Measurements from ENCODE around the gene ST3GAL3.
"Not testable (repeated sequence)": the region's sequence is repeated elsewhere in the genome, so short reads cannot be mapped to it uniquely, and the experiment has no call there.

ST3GAL3 gene

GRCh38 chr1:43719670-43720419 is 12.5 kb downstream of the ST3GAL3 start:
- no CpG with 5 or more reads among the region's 10 CpGs for WGBS, 2 donors (ENCODE audit: extremely low coverage in 2 of 2, insufficient read length in 2 of 2, insufficient replicate concordance in 1 of 2)

DNA sequence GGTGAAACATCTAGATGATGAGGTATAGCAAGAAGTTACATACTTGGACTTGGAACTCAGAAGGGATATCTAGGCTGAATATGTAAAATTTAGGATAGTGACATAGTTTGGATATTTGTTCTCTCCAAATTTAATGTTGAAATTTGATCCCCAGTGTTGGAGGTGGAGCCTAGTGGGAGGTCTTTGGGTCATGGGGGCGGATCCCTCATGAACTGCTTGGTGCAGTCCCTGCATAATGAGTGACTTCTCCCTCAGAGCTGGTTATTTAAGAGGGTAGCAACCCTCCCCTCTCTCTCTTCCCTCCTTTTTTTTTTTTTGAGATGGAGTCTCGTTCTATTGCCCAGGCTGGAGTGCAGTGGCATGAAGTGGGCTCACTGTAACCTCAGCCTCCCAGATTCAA is 15.5 kb downstream of the ST3GAL3 start:
- Histone ChIP-seq H4K8ac (ENCODE audit: low read depth, low read length) (no peak overlapping the region), H3K4me2 (ENCODE audit: insufficient read depth, low read length, poor library complexity, severe bottlenecking) (no peak overlapping the region), H2AK5ac (ENCODE audit: low read depth, low read length) (no peak overlapping the region), H2BK5ac (ENCODE audit: low read length) (no peak overlapping the region), H4K91ac (ENCODE audit: low read depth, low read length, poor library complexity) (no peak overlapping the region), H2AFZ (ENCODE audit: low read length) (no peak overlapping the region), H3K27me3 (ENCODE audit: control insufficient read depth in 3 of 3, insufficient read depth in 3 of 3, low read depth in 1 of 3, low read length in 3 of 3) (no peaks in the 10 kb centered on the region), H2BK12ac (ENCODE audit: low read length) (no peak overlapping the region), H3K4ac (ENCODE audit: low read length) (no peak overlapping the region), H3K36me3 (replicated peaks in 1 of 2; ENCODE audit: control insufficient read depth in 2 of 2, insufficient read depth in 2 of 2, low read length in 2 of 2) (peaks cover 0 to 3% of the 10 kb centered on the region in 2 donors), H3K23ac (ENCODE audit: low read depth, low read length, poor library complexity) (no peak overlapping the region), H3K9me3 (replicated peaks in 1 of 2; ENCODE audit: control insufficient read depth in 2 of 2, insufficient read depth in 1 of 2, low read depth in 1 of 2, low read length in 2 of 2) (no peaks in the 10 kb centered on the region), H3K9ac (ENCODE audit: low read depth, low read length, poor library complexity) (no peak overlapping the region), H3K4me3 (ENCODE audit: low read length in 2 of 2) (no peak overlapping the region), H2BK15ac (ENCODE audit: low read length) (no peak overlapping the region), H3K27ac (replicated peaks; ENCODE audit: low read length) (no peak overlapping the region), H2BK120ac (ENCODE audit: low read depth, low read length) (no peak overlapping the region), H3K4me1 (ENCODE audit: control insufficient read depth in 2 of 2, insufficient read depth in 1 of 2, low read depth in 1 of 2, low read length in 2 of 2) (peaks cover 0 to 4% of the 10 kb centered on the region in 2 donors), H3K79me1 (ENCODE audit: low read depth, low read length) (peaks cover 4% of the 10 kb centered on the region), H3K18ac (ENCODE audit: low read length) (no peak overlapping the region), H3K14ac (ENCODE audit: low read length) (no peak overlapping the region)
- no CpG with 5 or more reads among the region's 2 CpGs for WGBS, 2 donors (ENCODE audit: extremely low coverage in 2 of 2, insufficient read length in 2 of 2, insufficient replicate concordance in 1 of 2)
- DNase-seq (ENCODE audit: low spot score) = no peak

More at GRCh38 chr1:43719670-43720419, 12.5 kb downstream of the ST3GAL3 start:
- not testable (repeated sequence) for H2BK5ac ChIP-seq (ENCODE audit: low read length); H3K27me3 ChIP-seq (ENCODE audit: control insufficient read depth in 3 of 3, insufficient read depth in 3 of 3, low read depth in 1 of 3, low read length in 3 of 3); H2AK5ac ChIP-seq (ENCODE audit: low read depth, low read length); H4K8ac ChIP-seq (ENCODE audit: low read depth, low read length); H2AFZ ChIP-seq (ENCODE audit: low read length); H2BK15ac ChIP-seq (ENCODE audit: low read length); H3K4ac ChIP-seq (ENCODE audit: low read length); H3K36me3 ChIP-seq (replicated peaks in 1 of 2; ENCODE audit: control insufficient read depth in 2 of 2, insufficient read depth in 2 of 2, low read length in 2 of 2); H3K9me3 ChIP-seq (replicated peaks in 1 of 2; ENCODE audit: control insufficient read depth in 2 of 2, insufficient read depth in 1 of 2, low read depth in 1 of 2, low read length in 2 of 2); H3K79me1 ChIP-seq (ENCODE audit: low read depth, low read length); H2BK12ac ChIP-seq (ENCODE audit: low read length); H3K4me3 ChIP-seq (ENCODE audit: low read length in 2 of 2); H3K18ac ChIP-seq (ENCODE audit: low read length); DNase-seq (ENCODE audit: low spot score); H2BK120ac ChIP-seq (ENCODE audit: low read depth, low read length); H3K4me2 ChIP-seq (ENCODE audit: insufficient read depth, low read length, poor library complexity, severe bottlenecking); H3K14ac ChIP-seq (ENCODE audit: low read length); H3K4me1 ChIP-seq (ENCODE audit: control insufficient read depth in 2 of 2, insufficient read depth in 1 of 2, low read depth in 1 of 2, low read length in 2 of 2); H3K27ac ChIP-seq (replicated peaks; ENCODE audit: low read length); H3K9ac ChIP-seq (ENCODE audit: low read depth, low read length, poor library complexity); H4K91ac ChIP-seq (ENCODE audit: low read depth, low read length, poor library complexity); H3K23ac ChIP-seq (ENCODE audit: low read depth, low read length, poor library complexity)

DNA sequence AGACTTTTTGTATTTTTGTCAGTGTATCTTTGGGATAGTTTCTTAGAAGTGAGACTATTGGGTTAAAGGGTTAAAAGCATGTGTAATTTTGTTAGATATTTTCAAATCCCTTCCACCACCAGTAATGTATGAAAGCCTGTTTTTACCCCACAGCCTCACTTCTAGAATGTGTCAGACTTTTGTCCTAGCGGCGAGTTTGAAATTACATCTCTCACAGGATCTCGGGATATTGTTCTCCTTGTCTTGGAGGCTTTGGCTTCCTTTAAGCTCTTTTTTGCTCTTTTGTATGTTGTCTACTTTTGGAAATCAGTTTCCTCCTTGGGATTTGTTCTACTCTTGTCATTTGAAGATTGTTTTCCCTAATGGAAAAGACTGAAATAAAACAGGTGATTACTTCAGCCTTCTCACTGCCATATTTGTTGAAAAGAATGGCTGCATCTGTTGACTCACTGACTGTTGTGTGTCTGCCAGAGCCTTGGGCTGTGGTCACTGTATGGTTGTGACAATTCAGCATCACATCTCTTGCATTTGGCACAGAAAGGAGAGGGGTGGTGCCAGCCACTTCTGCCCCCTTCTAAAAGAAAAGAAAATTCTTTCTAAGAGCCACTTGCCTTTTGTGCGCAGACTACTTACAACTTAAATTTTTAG is 22.6 kb downstream of the ST3GAL3 start:
- no peak overlapping the region for H2BK120ac ChIP-seq (ENCODE audit: low read depth, low read length)
- H3K9ac ChIP-seq (ENCODE audit: low read depth, low read length, poor library complexity) = no peak overlapping the region
- H2BK15ac ChIP-seq (ENCODE audit: low read length) = no peak overlapping the region
- H2AK5ac ChIP-seq (ENCODE audit: low read depth, low read length) = no peak overlapping the region
- no peak overlapping the region for H3K23ac ChIP-seq (ENCODE audit: low read depth, low read length, poor library complexity)
- no peak overlapping the region for H3K27ac ChIP-seq (replicated peaks; ENCODE audit: low read length)
- DNase-seq (ENCODE audit: low spot score) = no peak
- no peak overlapping the region for H4K91ac ChIP-seq (ENCODE audit: low read depth, low read length, poor library complexity)
- H3K14ac ChIP-seq (ENCODE audit: low read length) = no peak overlapping the region
- no peak overlapping the region for H2AFZ ChIP-seq (ENCODE audit: low read length)
- H3K4me3 ChIP-seq (ENCODE audit: low read length in 2 of 2) = no peak overlapping the region
- H3K4me2 ChIP-seq (ENCODE audit: insufficient read depth, low read length, poor library complexity, severe bottlenecking) = no peak overlapping the region
- H4K8ac ChIP-seq (ENCODE audit: low read depth, low read length) = no peak overlapping the region
- peaks cover 0 to 5% of the 10 kb centered on the region in 2 donors for H3K36me3 ChIP-seq (replicated peaks in 1 of 2; ENCODE audit: control insufficient read depth in 2 of 2, insufficient read depth in 2 of 2, low read length in 2 of 2)
- no peak overlapping the region for H2BK12ac ChIP-seq (ENCODE audit: low read length)
- H3K18ac ChIP-seq (ENCODE audit: low read length) = no peak overlapping the region
- no CpG with 5 or more reads among the region's 4 CpGs for WGBS, 2 donors (ENCODE audit: extremely low coverage in 2 of 2, insufficient read length in 2 of 2, insufficient replicate concordance in 1 of 2)
- H3K4me1 ChIP-seq (ENCODE audit: control insufficient read depth in 2 of 2, insufficient read depth in 1 of 2, low read depth in 1 of 2, low read length in 2 of 2) = peaks cover 0 to 6% of the 10 kb centered on the region in 2 donors
- no peaks in the 10 kb centered on the region for H3K27me3 ChIP-seq (ENCODE audit: control insufficient read depth in 3 of 3, insufficient read depth in 3 of 3, low read depth in 1 of 3, low read length in 3 of 3)
- no peak overlapping the region for H2BK5ac ChIP-seq (ENCODE audit: low read length)
- H3K4ac ChIP-seq (ENCODE audit: low read length) = no peak overlapping the region
- H3K79me1 ChIP-seq (ENCODE audit: low read depth, low read length) = peaks cover 4% of the 10 kb centered on the region
- no peaks in the 10 kb centered on the region for H3K9me3 ChIP-seq (replicated peaks in 1 of 2; ENCODE audit: control insufficient read depth in 2 of 2, insufficient read depth in 1 of 2, low read depth in 1 of 2, low read length in 2 of 2)

DNA sequence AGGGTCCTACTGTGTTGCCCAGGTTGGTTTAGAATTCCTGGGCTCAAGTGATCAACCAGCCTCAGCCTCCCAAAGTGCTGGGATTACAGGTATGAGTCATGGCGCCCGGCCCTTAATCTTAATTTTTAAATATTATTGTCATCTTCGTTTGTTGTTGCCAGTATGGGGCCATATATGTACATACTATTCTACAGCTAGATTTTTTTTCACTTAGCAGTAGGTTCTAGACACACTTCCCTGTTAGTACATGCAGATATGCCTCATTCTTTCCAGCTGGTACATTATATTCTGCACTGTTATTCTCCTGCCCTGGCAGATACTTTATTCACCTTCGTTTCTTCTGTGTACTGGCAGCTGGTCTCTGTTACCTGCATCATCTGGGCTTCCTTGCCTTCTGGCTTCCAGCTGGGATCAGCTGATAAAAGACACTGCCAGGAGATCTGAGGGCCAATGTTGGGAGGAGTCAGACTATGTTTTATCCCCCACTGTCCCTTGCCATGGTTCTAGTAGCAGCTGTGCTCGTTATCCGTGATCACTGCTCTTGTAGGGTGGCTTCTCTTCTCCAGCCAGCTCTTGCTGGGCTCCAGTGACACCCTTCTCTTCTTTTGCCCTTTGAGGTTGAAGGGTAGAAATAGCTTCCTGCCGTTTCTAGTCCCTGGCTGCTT is 24.7 kb downstream of the ST3GAL3 start:
- Histone ChIP-seq H3K4ac (ENCODE audit: low read length) (no peak overlapping the region), H3K4me1 (ENCODE audit: control insufficient read depth in 2 of 2, insufficient read depth in 1 of 2, low read depth in 1 of 2, low read length in 2 of 2) (peaks cover 0 to 6% of the 10 kb centered on the region in 2 donors), H2BK15ac (ENCODE audit: low read length) (no peak overlapping the region), H3K27me3 (ENCODE audit: control insufficient read depth in 3 of 3, insufficient read depth in 3 of 3, low read depth in 1 of 3, low read length in 3 of 3) (no peaks in the 10 kb centered on the region), H4K8ac (ENCODE audit: low read depth, low read length) (no peak overlapping the region), H3K14ac (ENCODE audit: low read length) (no peak overlapping the region), H3K9me3 (replicated peaks in 1 of 2; ENCODE audit: control insufficient read depth in 2 of 2, insufficient read depth in 1 of 2, low read depth in 1 of 2, low read length in 2 of 2) (peaks cover 0 to 1% of the 10 kb centered on the region in 2 donors), H3K79me1 (ENCODE audit: low read depth, low read length) (no peaks in the 10 kb centered on the region), H3K4me3 (ENCODE audit: low read length in 2 of 2) (no peak overlapping the region), H2BK5ac (ENCODE audit: low read length) (no peak overlapping the region), H4K91ac (ENCODE audit: low read depth, low read length, poor library complexity) (no peak overlapping the region), H2AK5ac (ENCODE audit: low read depth, low read length) (no peak overlapping the region), H2BK12ac (ENCODE audit: low read length) (no peak overlapping the region), H3K18ac (ENCODE audit: low read length) (peak overlapping the region; percentile 17), H2BK120ac (ENCODE audit: low read depth, low read length) (no peak overlapping the region), H3K23ac (ENCODE audit: low read depth, low read length, poor library complexity) (no peak overlapping the region), H3K36me3 (replicated peaks in 1 of 2; ENCODE audit: control insufficient read depth in 2 of 2, insufficient read depth in 2 of 2, low read length in 2 of 2) (peaks cover 0 to 24% of the 10 kb centered on the region in 2 donors), H3K4me2 (ENCODE audit: insufficient read depth, low read length, poor library complexity, severe bottlenecking) (no peak overlapping the region), H2AFZ (ENCODE audit: low read length) (no peak overlapping the region), H3K27ac (replicated peaks; ENCODE audit: low read length) (no peak overlapping the region), H3K9ac (ENCODE audit: low read depth, low read length, poor library complexity) (no peak overlapping the region)
- DNase-seq (ENCODE audit: low spot score) = no peak
- no CpG with 5 or more reads among the region's 7 CpGs for WGBS, 2 donors (ENCODE audit: extremely low coverage in 2 of 2, insufficient read length in 2 of 2, insufficient replicate concordance in 1 of 2)
